ENCODE measurements around the gene EIF4A2. TPM values are rescaled to one million over a fixed set of nuclear protein-coding genes. Genes with fewer than 3 reads are reported as not detected.
A peak's percentile ranks its signal among the peaks of the same experiment; 100 is the strongest.

The EIF4A2 gene
- total RNA-seq: 100 to 1,000 TPM; 356 to 655 (median 412) TPM

GRCh38 chr3:186783058-186783730 is at the start of gene EIF4A2:
TSS of gene EIF4A2 (plus strand) at chr3:186783577. CDS start at chr3:186783611, 34 bp downstream.
- intact Hi-C loops (cut with DNase I): no loop called here
- H3K9me3 ChIP-seq: no peaks in the 10 kb centered on the region
- peaks cover 33 to 41% of the 10 kb centered on the region in 2 donors for H3K36me3 ChIP-seq
- 0% methylated on average over 19 to 37 of the region's 60 CpGs for WGBS, 2 donors
- peak within 1 kb of the TSS; percentile 96 to 100 (median 99) for H3K27ac ChIP-seq
- no peak for TF ChIP-seq CTCF (IDR thresholded peaks at IDR 0.05)
- peak; percentile 85 to 88 for TF ChIP-seq POLR2A (IDR thresholded peaks at IDR 0.05)
- H3K4me1 ChIP-seq: peaks cover 33 to 35% of the 10 kb centered on the region in 2 donors
- peak; percentile 91 for DNase-seq
- peak within 1 kb of the TSS; percentile 55 to 99 (median 89) for H3K4me3 ChIP-seq (replicated peaks in 1 of 3)
- no peaks in the 10 kb centered on the region for H3K27me3 ChIP-seq

GRCh38 chr3:186742618-186743380 is 40.6 kb upstream of the EIF4A2 start:
- 83 to 86% methylated on average over 7 of the region's 7 CpGs for WGBS, 2 donors

GRCh38 chr3:186743666-186744065 is 39.7 kb upstream of the EIF4A2 start:
- H3K36me3 ChIP-seq: no peaks in the 10 kb centered on the region
- intact Hi-C loops (cut with DNase I): no loop called here
- no peak for DNase-seq
- no peak overlapping the region for H3K4me3 ChIP-seq (replicated peaks in 1 of 3)
- H3K27me3 ChIP-seq: no peaks in the 10 kb centered on the region
- 69 to 77% methylated on average over 3 of the region's 3 CpGs for WGBS, 2 donors
- TF ChIP-seq CTCF (IDR thresholded peaks at IDR 0.05) (no peak), POLR2A (IDR thresholded peaks at IDR 0.05) (no peak)
- H3K27ac ChIP-seq: no peak overlapping the region
- no peaks in the 10 kb centered on the region for H3K9me3 ChIP-seq
- no peaks in the 10 kb centered on the region for H3K4me1 ChIP-seq

More at GRCh38 chr3:186742618-186743380, 40.6 kb upstream of the EIF4A2 start:
- no peaks in the 10 kb centered on the region for H3K36me3 ChIP-seq
- H3K27me3 ChIP-seq: no peaks in the 10 kb centered on the region
- no peak for TF ChIP-seq POLR2A (IDR thresholded peaks at IDR 0.05)
- TF ChIP-seq CTCF (IDR thresholded peaks at IDR 0.05): no peak
- H3K4me1 ChIP-seq: no peaks in the 10 kb centered on the region
- H3K27ac ChIP-seq: no peak overlapping the region
- no peaks in the 10 kb centered on the region for H3K9me3 ChIP-seq
- intact Hi-C loops (cut with DNase I): no loop called here
- no peak for DNase-seq
- H3K4me3 ChIP-seq (replicated peaks in 1 of 3): no peak overlapping the region

GRCh38 chr3:186746008-186746407 is 37.4 kb upstream of the EIF4A2 start:
- no peaks in the 10 kb centered on the region for H3K4me1 ChIP-seq
- no peaks in the 10 kb centered on the region for H3K36me3 ChIP-seq
- intact Hi-C loops (cut with DNase I): no loop called here
- H3K27me3 ChIP-seq: no peaks in the 10 kb centered on the region
- WGBS, 2 donors: 28 to 29% methylated on average over 10 of the region's 10 CpGs
- TF ChIP-seq CTCF (IDR thresholded peaks at IDR 0.05): no peak
- TF ChIP-seq POLR2A (IDR thresholded peaks at IDR 0.05): no peak
- no peak overlapping the region for H3K27ac ChIP-seq
- no peak overlapping the region for H3K4me3 ChIP-seq (replicated peaks in 1 of 3)
- no peaks in the 10 kb centered on the region for H3K9me3 ChIP-seq
- DNase-seq: peak in 1 of 2 donors; percentile 4

- Histone ChIP-seq H3K27me3 (no peaks in the 10 kb centered on the region), H3K27ac (no peak overlapping the region), H3K4me3 (replicated peaks in 1 of 3) (no peak overlapping the region), H3K9me3 (no peaks in the 10 kb centered on the region), H3K4me1 (no peaks in the 10 kb centered on the region), H3K36me3 (no peaks in the 10 kb centered on the region)
- 100% methylated on average over 2 of the region's 2 CpGs for WGBS, 2 donors
- intact Hi-C loops (cut with DNase I): loop anchor here (10.0 kb wide), 1 partner anchor 136 kb away; the partner anchor contains the start of gene AHSG
- no peak for DNase-seq
- TF ChIP-seq POLR2A (IDR thresholded peaks at IDR 0.05) (no peak), CTCF (IDR thresholded peaks at IDR 0.05) (no peak)
Measured at GRCh38 chr3:186750316-186750715, 33.1 kb upstream of the EIF4A2 start.
